ENCODE data around the gene CLRN2.

CLRN2 gene

GRCh38 chr4:17544205-17544604 lies 29.2 kb downstream of the CLRN2 start:
- Histone ChIP-seq H3K27me3 (ENCODE audit: control insufficient read depth, insufficient read depth, low read length, poor library complexity, severe bottlenecking) (no peaks in the 10 kb centered on the region), H3K9me3 (ENCODE audit: control insufficient read depth, low read length) (no peaks in the 10 kb centered on the region), H3K4me3 (ENCODE audit: insufficient read depth, low read depth, low read length) (no peak overlapping the region), H3K27ac (ENCODE audit: insufficient read depth, low read depth, low read length, poor library complexity, severe bottlenecking) (no peak overlapping the region), H3K4me1 (ENCODE audit: control insufficient read depth, insufficient read depth, low read length) (no peaks in the 10 kb centered on the region), H3K36me3 (ENCODE audit: control insufficient read depth, insufficient read depth, low read length) (no peaks in the 10 kb centered on the region)
- 36 to 44% methylated on average over 5 of the region's 6 CpGs for WGBS, 2 experiments

GRCh38 chr4:17544831-17545234 lies 29.9 kb downstream of the CLRN2 start:
- no peaks in the 10 kb centered on the region for H3K9me3 ChIP-seq (ENCODE audit: control insufficient read depth, low read length)
- no peaks in the 10 kb centered on the region for H3K36me3 ChIP-seq (ENCODE audit: control insufficient read depth, insufficient read depth, low read length)
- H3K4me3 ChIP-seq (ENCODE audit: insufficient read depth, low read depth, low read length), result no peak overlapping the region
- no peaks in the 10 kb centered on the region for H3K4me1 ChIP-seq (ENCODE audit: control insufficient read depth, insufficient read depth, low read length)
- H3K27ac ChIP-seq (ENCODE audit: insufficient read depth, low read depth, low read length, poor library complexity, severe bottlenecking), result no peak overlapping the region
- 72 to 82% methylated on average over 3 of the region's 3 CpGs for WGBS, 2 experiments
- H3K27me3 ChIP-seq (ENCODE audit: control insufficient read depth, insufficient read depth, low read length, poor library complexity, severe bottlenecking), result no peaks in the 10 kb centered on the region

- Histone ChIP-seq H3K4me1 (ENCODE audit: control insufficient read depth, insufficient read depth, low read length) (no peaks in the 10 kb centered on the region), H3K27ac (ENCODE audit: insufficient read depth, low read depth, low read length, poor library complexity, severe bottlenecking) (no peak overlapping the region), H3K36me3 (ENCODE audit: control insufficient read depth, insufficient read depth, low read length) (no peaks in the 10 kb centered on the region), H3K4me3 (ENCODE audit: insufficient read depth, low read depth, low read length) (no peak overlapping the region), H3K9me3 (ENCODE audit: control insufficient read depth, low read length) (no peaks in the 10 kb centered on the region), H3K27me3 (ENCODE audit: control insufficient read depth, insufficient read depth, low read length, poor library complexity, severe bottlenecking) (no peaks in the 10 kb centered on the region)
- WGBS, 2 experiments, result 75 to 79% methylated on average over 9 to 11 of the region's 11 CpGs
These were observed 30.6 kb downstream of the CLRN2 start for GRCh38 chr4:17545374-17546140.

GRCh38 chr4:17546222-17546621 lies 31.3 kb downstream of the CLRN2 start:
- H3K4me3 ChIP-seq (ENCODE audit: insufficient read depth, low read depth, low read length), result no peak overlapping the region
- H3K9me3 ChIP-seq (ENCODE audit: control insufficient read depth, low read length), result no peaks in the 10 kb centered on the region
- no peak overlapping the region for H3K27ac ChIP-seq (ENCODE audit: insufficient read depth, low read depth, low read length, poor library complexity, severe bottlenecking)
- H3K4me1 ChIP-seq (ENCODE audit: control insufficient read depth, insufficient read depth, low read length), result no peaks in the 10 kb centered on the region
- no peaks in the 10 kb centered on the region for H3K36me3 ChIP-seq (ENCODE audit: control insufficient read depth, insufficient read depth, low read length)
- WGBS, 2 experiments, result 90 to 92% methylated on average over 10 of the region's 10 CpGs
- no peaks in the 10 kb centered on the region for H3K27me3 ChIP-seq (ENCODE audit: control insufficient read depth, insufficient read depth, low read length, poor library complexity, severe bottlenecking)

- Histone ChIP-seq H3K36me3 (ENCODE audit: control insufficient read depth, insufficient read depth, low read length) (no peaks in the 10 kb centered on the region), H3K4me3 (ENCODE audit: insufficient read depth, low read depth, low read length) (no peak overlapping the region), H3K27ac (ENCODE audit: insufficient read depth, low read depth, low read length, poor library complexity, severe bottlenecking) (no peak overlapping the region), H3K9me3 (ENCODE audit: control insufficient read depth, low read length) (no peaks in the 10 kb centered on the region), H3K27me3 (ENCODE audit: control insufficient read depth, insufficient read depth, low read length, poor library complexity, severe bottlenecking) (no peaks in the 10 kb centered on the region), H3K4me1 (ENCODE audit: control insufficient read depth, insufficient read depth, low read length) (no peaks in the 10 kb centered on the region)
- 79 to 80% methylated on average over 12 of the region's 12 CpGs for WGBS, 2 experiments
These were observed 31.7 kb downstream of the CLRN2 start for GRCh38 chr4:17546678-17547077.

GRCh38 chr4:17550549-17550948 lies 35.6 kb downstream of the CLRN2 start:
- Histone ChIP-seq H3K4me3 (ENCODE audit: insufficient read depth, low read depth, low read length) (no peak overlapping the region), H3K9me3 (ENCODE audit: control insufficient read depth, low read length) (no peaks in the 10 kb centered on the region), H3K27me3 (ENCODE audit: control insufficient read depth, insufficient read depth, low read length, poor library complexity, severe bottlenecking) (peaks cover 11% of the 10 kb centered on the region), H3K4me1 (ENCODE audit: control insufficient read depth, insufficient read depth, low read length) (no peaks in the 10 kb centered on the region), H3K36me3 (ENCODE audit: control insufficient read depth, insufficient read depth, low read length) (no peaks in the 10 kb centered on the region), H3K27ac (ENCODE audit: insufficient read depth, low read depth, low read length, poor library complexity, severe bottlenecking) (no peak overlapping the region)
- 89 to 95% methylated on average over 3 of the region's 3 CpGs for WGBS, 2 experiments

GRCh38 chr4:17552427-17552826 lies 37.5 kb downstream of the CLRN2 start:
- Histone ChIP-seq H3K4me1 (ENCODE audit: control insufficient read depth, insufficient read depth, low read length) (no peaks in the 10 kb centered on the region), H3K9me3 (ENCODE audit: control insufficient read depth, low read length) (no peaks in the 10 kb centered on the region), H3K27me3 (ENCODE audit: control insufficient read depth, insufficient read depth, low read length, poor library complexity, severe bottlenecking) (peaks cover 14% of the 10 kb centered on the region), H3K4me3 (ENCODE audit: insufficient read depth, low read depth, low read length) (no peak overlapping the region), H3K36me3 (ENCODE audit: control insufficient read depth, insufficient read depth, low read length) (no peaks in the 10 kb centered on the region), H3K27ac (ENCODE audit: insufficient read depth, low read depth, low read length, poor library complexity, severe bottlenecking) (no peak overlapping the region)
- 45 to 70% methylated on average over 5 of the region's 5 CpGs for WGBS, 2 experiments

GRCh38 chr4:17554568-17554967 lies 39.6 kb downstream of the CLRN2 start:
- H3K36me3 ChIP-seq (ENCODE audit: control insufficient read depth, insufficient read depth, low read length), result no peaks in the 10 kb centered on the region
- no peak overlapping the region for H3K27ac ChIP-seq (ENCODE audit: insufficient read depth, low read depth, low read length, poor library complexity, severe bottlenecking)
- H3K4me1 ChIP-seq (ENCODE audit: control insufficient read depth, insufficient read depth, low read length), result no peaks in the 10 kb centered on the region
- no peaks in the 10 kb centered on the region for H3K9me3 ChIP-seq (ENCODE audit: control insufficient read depth, low read length)
- peaks cover 14% of the 10 kb centered on the region for H3K27me3 ChIP-seq (ENCODE audit: control insufficient read depth, insufficient read depth, low read length, poor library complexity, severe bottlenecking)
- 78 to 80% methylated on average over 4 of the region's 4 CpGs for WGBS, 2 experiments
- H3K4me3 ChIP-seq (ENCODE audit: insufficient read depth, low read depth, low read length), result no peak overlapping the region

GRCh38 chr4:17556498-17556897 lies 41.5 kb downstream of the CLRN2 start:
- Histone ChIP-seq H3K4me3 (ENCODE audit: insufficient read depth, low read depth, low read length) (no peak overlapping the region), H3K4me1 (ENCODE audit: control insufficient read depth, insufficient read depth, low read length) (no peaks in the 10 kb centered on the region), H3K9me3 (ENCODE audit: control insufficient read depth, low read length) (no peaks in the 10 kb centered on the region), H3K27me3 (ENCODE audit: control insufficient read depth, insufficient read depth, low read length, poor library complexity, severe bottlenecking) (peaks cover 14% of the 10 kb centered on the region), H3K36me3 (ENCODE audit: control insufficient read depth, insufficient read depth, low read length) (no peaks in the 10 kb centered on the region), H3K27ac (ENCODE audit: insufficient read depth, low read depth, low read length, poor library complexity, severe bottlenecking) (no peak overlapping the region)

- Histone ChIP-seq H3K9me3 (ENCODE audit: control insufficient read depth, low read length) (no peaks in the 10 kb centered on the region), H3K36me3 (ENCODE audit: control insufficient read depth, insufficient read depth, low read length) (no peaks in the 10 kb centered on the region)
- WGBS, 2 experiments, result 91 to 97% methylated on average over 4 of the region's 5 CpGs
These were observed 42.9 kb downstream of the CLRN2 start for GRCh38 chr4:17557880-17558279.

More at GRCh38 chr4:17557880-17558279, 42.9 kb downstream of the CLRN2 start:
- Histone ChIP-seq H3K27me3 (ENCODE audit: control insufficient read depth, insufficient read depth, low read length, poor library complexity, severe bottlenecking) (peaks cover 14% of the 10 kb centered on the region), H3K27ac (ENCODE audit: insufficient read depth, low read depth, low read length, poor library complexity, severe bottlenecking) (no peak overlapping the region), H3K4me1 (ENCODE audit: control insufficient read depth, insufficient read depth, low read length) (no peaks in the 10 kb centered on the region), H3K4me3 (ENCODE audit: insufficient read depth, low read depth, low read length) (no peak overlapping the region)

All from ectodermal cell (in vitro differentiated cells).